Measurements from ENCODE around the gene SH3BP5L. TPM values are rescaled to one million over a fixed set of nuclear protein-coding genes. Genes with fewer than 3 reads are reported as not detected.
"Not testable (repeated sequence)": the region's sequence is repeated elsewhere in the genome, so short reads cannot be mapped to it uniquely, and the experiment has no call there.

SH3BP5L gene
- total and polyA plus RNA-seq, 2 experiments from 2014 or later: 6.5 to 17.2 TPM

DNA sequence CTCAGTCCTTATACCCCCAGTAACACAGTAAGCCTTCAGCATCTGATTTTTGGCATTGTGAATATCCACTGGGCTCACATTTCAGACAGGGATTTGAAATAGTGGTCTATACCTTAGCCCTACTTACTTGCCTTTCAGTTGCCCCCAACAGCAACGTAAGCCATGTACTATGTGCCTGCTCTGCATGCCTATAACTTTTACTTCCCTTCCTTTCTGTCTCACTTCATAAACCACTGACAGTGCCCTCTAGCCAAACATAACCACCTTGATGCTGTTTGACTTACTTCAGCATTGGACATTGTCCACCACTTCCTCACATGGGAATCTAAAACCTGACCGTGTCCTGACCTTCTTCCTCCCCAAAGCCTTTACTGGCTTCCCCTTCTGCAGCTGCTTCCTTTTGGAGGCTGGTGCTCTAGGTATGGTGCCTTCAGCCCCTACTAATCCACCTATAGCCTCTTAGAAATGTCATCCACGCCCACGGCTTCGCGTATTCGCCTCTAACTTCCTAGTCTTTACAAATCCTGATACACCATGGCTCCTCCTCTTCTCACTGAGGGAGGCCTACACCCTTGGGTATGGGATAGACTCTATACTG is 8.7 kb upstream of the SH3BP5L start:
- Histone ChIP-seq H2AFZ (no peak overlapping the region), H3K9me2 (replicated peaks; ENCODE audit: insufficient read depth) (no peaks in the 10 kb centered on the region), H3K27ac (no peak overlapping the region), H3K36me3 (replicated peaks; ENCODE audit: insufficient read depth, low read depth) (no peaks in the 10 kb centered on the region), H3K27me3 (peaks cover 5% of the 10 kb centered on the region), H3K79me2 (peaks cover 3% of the 10 kb centered on the region), H3K4me3 (no peak overlapping the region), H3K4me2 (no peak overlapping the region), H3K9me3 (ENCODE audit: low read depth) (no peaks in the 10 kb centered on the region), H4K20me1 (ENCODE audit: insufficient read depth, poor library complexity, severe bottlenecking) (no peaks in the 10 kb centered on the region), H3K4me1 (ENCODE audit: insufficient read depth) (peaks cover 2% of the 10 kb centered on the region)
- 73% methylated on average over 7 of the region's 7 CpGs for WGBS (ENCODE audit: low lambda C conversion rate, missing lambda C conversion rate)
- DNase-seq (ENCODE audit: low spot score): no peak
- TF ChIP-seq EZH2phosphoT487 (IDR thresholded peaks at IDR 0.05; ENCODE audit: low read depth, severe bottlenecking, unreplicated experiment) (no peak), EZH2 (IDR thresholded peaks at IDR 0.05; ENCODE audit: borderline replicate concordance) (no peak)
- TF ChIP-seq, protein P1, sequence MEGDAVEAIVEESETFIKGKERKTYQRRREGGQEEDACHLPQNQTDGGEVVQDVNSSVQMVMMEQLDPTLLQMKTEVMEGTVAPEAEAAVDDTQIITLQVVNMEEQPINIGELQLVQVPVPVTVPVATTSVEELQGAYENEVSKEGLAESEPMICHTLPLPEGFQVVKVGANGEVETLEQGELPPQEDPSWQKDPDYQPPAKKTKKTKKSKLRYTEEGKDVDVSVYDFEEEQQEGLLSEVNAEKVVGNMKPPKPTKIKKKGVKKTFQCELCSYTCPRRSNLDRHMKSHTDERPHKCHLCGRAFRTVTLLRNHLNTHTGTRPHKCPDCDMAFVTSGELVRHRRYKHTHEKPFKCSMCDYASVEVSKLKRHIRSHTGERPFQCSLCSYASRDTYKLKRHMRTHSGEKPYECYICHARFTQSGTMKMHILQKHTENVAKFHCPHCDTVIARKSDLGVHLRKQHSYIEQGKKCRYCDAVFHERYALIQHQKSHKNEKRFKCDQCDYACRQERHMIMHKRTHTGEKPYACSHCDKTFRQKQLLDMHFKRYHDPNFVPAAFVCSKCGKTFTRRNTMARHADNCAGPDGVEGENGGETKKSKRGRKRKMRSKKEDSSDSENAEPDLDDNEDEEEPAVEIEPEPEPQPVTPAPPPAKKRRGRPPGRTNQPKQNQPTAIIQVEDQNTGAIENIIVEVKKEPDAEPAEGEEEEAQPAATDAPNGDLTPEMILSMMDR (IDR thresholded peaks at IDR 0.05; ENCODE audit: poor library complexity): no peak

DNA sequence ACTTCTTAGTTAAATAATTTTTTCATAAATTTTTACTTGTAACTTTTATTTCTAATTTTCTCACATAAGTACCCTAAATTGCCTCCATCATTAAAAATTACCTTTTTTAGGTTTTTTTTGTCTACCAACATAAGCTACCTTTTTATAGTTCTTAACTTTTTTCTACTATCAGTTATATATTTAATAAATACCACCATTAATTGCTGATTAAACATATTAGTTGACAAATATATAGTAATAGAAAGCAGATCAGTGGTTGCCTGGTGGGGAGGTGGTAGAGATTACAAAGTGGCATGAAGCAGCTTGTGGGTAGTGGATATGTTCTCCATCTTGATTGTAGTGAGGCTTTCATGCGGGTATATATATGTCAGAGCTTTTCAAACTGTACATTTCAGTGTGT is 6.1 kb upstream of the SH3BP5L start:
- Histone ChIP-seq H3K79me2 (no peaks in the 10 kb centered on the region), H3K4me2 (no peak overlapping the region), H4K20me1 (ENCODE audit: insufficient read depth, poor library complexity, severe bottlenecking) (no peaks in the 10 kb centered on the region), H3K9me3 (ENCODE audit: low read depth) (no peaks in the 10 kb centered on the region), H3K4me3 (no peak overlapping the region), H3K27ac (no peak overlapping the region), H3K27me3 (peaks cover 5% of the 10 kb centered on the region), H3K9me2 (replicated peaks; ENCODE audit: insufficient read depth) (no peaks in the 10 kb centered on the region), H2AFZ (no peak overlapping the region), H3K36me3 (replicated peaks; ENCODE audit: insufficient read depth, low read depth) (no peaks in the 10 kb centered on the region), H3K4me1 (ENCODE audit: insufficient read depth) (peaks cover 5% of the 10 kb centered on the region)
- WGBS (ENCODE audit: low lambda C conversion rate, missing lambda C conversion rate): 94% methylated on average over 1 of the region's 1 CpG
- no peak for DNase-seq (ENCODE audit: low spot score)
- TF ChIP-seq EZH2 (IDR thresholded peaks at IDR 0.05; ENCODE audit: borderline replicate concordance) (no peak), EZH2phosphoT487 (IDR thresholded peaks at IDR 0.05; ENCODE audit: low read depth, severe bottlenecking, unreplicated experiment) (no peak)

DNA sequence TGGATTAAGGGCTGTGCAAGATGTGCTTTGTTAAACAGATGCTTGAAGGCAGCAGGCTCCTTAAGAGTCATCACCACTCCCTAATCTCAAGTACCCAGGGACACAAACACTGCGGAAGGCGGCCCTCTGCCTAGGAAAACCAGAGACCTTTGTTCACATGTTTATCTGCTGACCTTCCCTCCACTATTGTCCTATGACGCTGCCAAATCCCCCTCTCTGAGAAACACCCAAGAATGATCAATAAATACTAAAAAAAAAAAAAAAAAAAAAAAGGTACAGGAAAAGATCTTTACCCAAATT is 5.0 kb upstream of the SH3BP5L start:
- not testable (repeated sequence) for H3K27ac ChIP-seq, H3K27me3 ChIP-seq

DNA sequence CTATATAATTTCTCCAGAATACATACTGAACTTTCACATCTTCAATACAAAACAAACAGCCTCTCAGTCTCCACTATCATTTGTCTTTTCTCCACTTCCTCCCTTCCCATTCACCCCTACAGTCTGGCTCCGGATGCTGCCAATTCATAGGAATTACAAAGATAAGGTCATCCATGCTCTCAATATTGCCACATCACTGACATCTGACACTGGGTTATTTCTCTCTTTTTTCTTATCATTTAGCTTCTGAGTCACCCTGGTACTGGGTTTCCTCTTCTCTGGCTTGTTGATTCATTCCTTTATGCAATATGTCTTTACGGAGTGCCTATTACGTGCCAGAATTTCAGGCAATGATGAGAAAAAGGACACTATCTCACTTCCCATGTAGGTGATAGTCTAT is 3.1 kb upstream of the SH3BP5L start:
- no peaks in the 10 kb centered on the region for H3K36me3 ChIP-seq (replicated peaks; ENCODE audit: insufficient read depth, low read depth)
- DNase-seq (ENCODE audit: low spot score): peak; percentile 56
- TF ChIP-seq EZH2phosphoT487 (IDR thresholded peaks at IDR 0.05; ENCODE audit: low read depth, severe bottlenecking, unreplicated experiment) (no peak), EZH2 (IDR thresholded peaks at IDR 0.05; ENCODE audit: borderline replicate concordance) (no peak)
- TF ChIP-seq, protein P1 (IDR thresholded peaks at IDR 0.05; ENCODE audit: poor library complexity): no peak
- 52% methylated on average over 3 of the region's 3 CpGs for WGBS (ENCODE audit: low lambda C conversion rate, missing lambda C conversion rate)
- no peak overlapping the region for H2AFZ ChIP-seq
- H3K27me3 ChIP-seq: peaks cover 3% of the 10 kb centered on the region
- H3K4me1 ChIP-seq (ENCODE audit: insufficient read depth): peaks cover 16% of the 10 kb centered on the region
- H3K9me2 ChIP-seq (replicated peaks; ENCODE audit: insufficient read depth): no peaks in the 10 kb centered on the region
- peak overlapping the region; percentile 49 for H3K27ac ChIP-seq
- H3K4me3 ChIP-seq: no peak overlapping the region
- H3K4me2 ChIP-seq: no peak overlapping the region
- H4K20me1 ChIP-seq (ENCODE audit: insufficient read depth, poor library complexity, severe bottlenecking): no peaks in the 10 kb centered on the region
- H3K79me2 ChIP-seq: peaks cover 18% of the 10 kb centered on the region
- no peaks in the 10 kb centered on the region for H3K9me3 ChIP-seq (ENCODE audit: low read depth)

More for the DNA sequence above, 5.0 kb upstream of the SH3BP5L start:
- H2AFZ ChIP-seq; H3K4me3 ChIP-seq; DNase-seq (ENCODE audit: low spot score); H4K20me1 ChIP-seq (ENCODE audit: insufficient read depth, poor library complexity, severe bottlenecking); H3K9me2 ChIP-seq (replicated peaks; ENCODE audit: insufficient read depth); H3K79me2 ChIP-seq; H3K4me1 ChIP-seq (ENCODE audit: insufficient read depth); H3K4me2 ChIP-seq; H3K36me3 ChIP-seq (replicated peaks; ENCODE audit: insufficient read depth, low read depth); H3K9me3 ChIP-seq (ENCODE audit: low read depth): not testable (repeated sequence)
- WGBS (ENCODE audit: low lambda C conversion rate, missing lambda C conversion rate): 49% methylated on average over 3 of the region's 3 CpGs
